GM21515 (cell line): ENCODE measurements around the gene CCNC.

ENCODE experiments used
- ATAC-seq: cut with Tn5 transposase; IDR thresholded peaks from one replicate; pipeline ENCODE4 v1.9.1; 2021; ENCODE audit not compliant: unreplicated experiment

Gene CCNC

GRCh38 chr6:99550046-99550748, 18.3 kb downstream of the CCNC start:
- ATAC-seq = no peak

GRCh38 chr6:99548706-99549105, 19.8 kb downstream of the CCNC start:
- ATAC-seq = no peak

DNA sequence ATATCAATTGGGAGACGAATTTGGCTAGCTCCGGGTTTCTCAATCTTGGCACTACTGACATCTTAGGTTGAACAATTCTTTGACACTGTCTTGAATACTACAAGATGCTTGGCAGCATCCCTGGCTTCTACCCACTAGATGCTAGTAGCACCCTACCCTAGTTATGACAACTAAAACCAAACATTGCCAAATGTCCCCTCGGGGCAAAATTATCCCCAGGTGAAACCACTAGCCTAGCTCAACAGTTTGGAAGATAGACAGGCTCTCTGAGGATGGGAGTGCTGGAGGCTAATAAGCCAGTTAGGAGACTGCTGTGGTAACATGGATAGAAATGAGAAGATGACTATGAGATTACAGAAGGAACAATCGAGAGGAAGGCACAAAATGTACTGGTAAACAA, 20.9 kb downstream of the CCNC start:
- ATAC-seq = no peak

DNA sequence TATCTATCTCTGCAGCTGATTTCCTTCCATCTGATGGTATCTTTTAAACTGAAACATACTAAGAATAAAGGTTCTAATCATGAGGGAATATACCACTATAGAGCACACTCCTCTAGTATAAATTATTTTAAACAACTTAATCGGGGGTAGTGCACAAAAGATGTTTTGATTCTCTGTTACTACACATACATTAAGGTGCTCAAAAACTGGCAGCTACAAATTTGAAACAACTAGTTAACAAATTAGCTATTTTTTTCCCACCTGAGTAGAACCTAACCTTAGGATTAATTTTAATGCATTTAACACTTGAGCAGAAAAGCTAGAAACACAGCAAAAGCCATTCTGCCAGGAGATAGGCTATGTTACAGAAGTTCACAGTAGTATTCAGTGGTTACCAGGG, 23.0 kb downstream of the CCNC start:
- ATAC-seq = no peak

DNA sequence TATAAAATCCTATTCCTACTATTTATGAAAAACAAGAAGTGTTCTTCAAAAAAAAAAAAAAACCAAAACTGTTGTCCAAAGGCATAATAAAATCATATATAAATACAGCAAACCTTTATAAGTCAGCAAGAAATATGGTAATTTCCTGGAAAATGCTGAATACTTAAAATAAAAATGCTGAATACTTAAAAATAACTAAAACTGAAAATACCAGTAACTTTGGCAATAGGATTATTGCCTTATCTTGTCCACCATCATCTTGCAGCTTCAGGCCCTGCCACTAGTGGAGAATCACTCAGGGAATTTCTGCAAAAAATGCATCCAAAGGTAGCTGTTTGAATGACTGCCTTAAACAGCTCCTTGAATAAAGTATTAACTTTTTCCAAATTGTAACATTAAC, 24.5 kb downstream of the CCNC start:
- no peak for ATAC-seq

GRCh38 chr6:99530627-99531026, 37.8 kb downstream of the CCNC start:
- no peak for ATAC-seq

GRCh38 chr6:99522531-99522930, 45.9 kb downstream of the CCNC start:
- ATAC-seq = no peak

- ATAC-seq = peak; percentile 22
These were observed 46.8 kb downstream of the CCNC start for GRCh38 chr6:99521633-99522151.

DNA sequence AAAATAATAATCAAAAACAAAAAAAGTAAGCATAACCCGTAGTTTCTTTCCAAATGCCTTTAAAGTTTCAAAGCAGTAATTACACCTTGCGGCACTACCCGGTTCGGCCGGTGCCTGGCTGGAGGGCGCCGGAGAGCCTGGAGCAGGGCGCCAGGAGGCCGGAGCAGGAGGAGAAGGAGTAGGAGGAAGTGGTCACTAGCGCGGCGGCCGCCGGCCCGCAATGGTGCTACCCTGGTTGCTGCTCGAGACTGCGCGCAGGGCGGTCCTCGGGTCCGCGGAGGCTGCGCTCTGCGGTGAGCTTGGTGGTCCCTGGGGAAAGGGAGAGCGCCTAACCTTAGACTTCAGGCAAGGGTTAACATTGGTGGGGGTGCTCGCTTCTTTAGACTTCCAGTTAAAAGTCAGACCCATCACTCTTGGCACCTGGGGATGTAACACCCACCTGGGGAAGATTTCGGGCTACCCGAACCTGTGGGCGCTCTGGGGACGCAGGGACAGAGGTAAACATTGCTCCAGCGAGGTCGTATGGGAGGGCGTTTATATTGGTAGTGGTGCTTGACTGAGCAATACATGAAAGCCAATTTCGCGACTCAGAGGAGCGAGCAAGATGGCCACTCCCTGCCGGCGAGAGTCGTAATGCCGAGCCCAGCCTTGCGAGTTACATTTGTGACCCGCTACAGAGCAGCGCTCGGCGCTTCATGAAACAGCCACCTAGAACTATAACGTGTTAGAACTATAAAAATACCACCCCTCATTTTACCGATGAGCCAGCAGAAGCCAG, 47.4 kb downstream of the CCNC start:
- peak; percentile 97 for ATAC-seq

DNA sequence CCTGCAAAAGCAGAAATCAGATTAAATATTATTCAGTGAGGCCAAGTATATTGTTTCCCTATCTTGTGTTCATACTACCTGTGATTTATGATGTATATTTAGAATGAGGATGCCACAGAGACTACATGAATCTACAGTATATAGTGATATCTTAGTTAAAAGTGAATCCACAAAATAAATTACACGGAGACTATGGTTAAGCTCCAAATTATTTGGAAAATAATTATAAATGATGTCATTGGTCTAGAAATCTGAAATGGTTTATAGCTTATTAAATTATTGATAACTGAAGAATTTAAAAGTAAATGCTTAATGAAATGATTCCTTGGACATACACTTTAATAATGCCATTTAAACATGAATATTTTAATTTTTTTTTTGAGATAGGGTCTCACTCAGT, 49.0 kb downstream of the CCNC start:
- no peak for ATAC-seq

GRCh38 chr6:99514089-99514488, 54.4 kb downstream of the CCNC start:
- ATAC-seq = no peak

- ATAC-seq = no peak
These were observed 56.4 kb downstream of the CCNC start for GRCh38 chr6:99512033-99512432.

DNA sequence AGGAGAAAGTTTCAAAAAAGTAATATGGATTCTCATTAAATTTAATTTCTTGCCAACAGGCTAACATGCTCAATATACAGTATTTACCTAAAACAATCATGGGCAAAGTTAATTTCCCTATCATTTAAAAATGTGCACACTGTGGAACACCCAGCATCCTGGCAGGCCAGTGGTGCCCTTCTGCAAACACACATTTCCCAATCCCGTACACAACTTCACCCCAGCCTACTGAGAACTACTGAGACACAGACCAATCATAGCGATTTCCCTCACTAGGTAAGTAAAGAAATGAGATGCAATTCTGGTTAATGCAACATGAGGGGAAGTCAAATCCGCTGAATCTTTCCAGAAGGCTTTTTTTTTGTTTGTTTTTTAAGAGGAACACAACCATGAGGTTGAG, 60.8 kb downstream of the CCNC start:
- ATAC-seq = no peak

DNA sequence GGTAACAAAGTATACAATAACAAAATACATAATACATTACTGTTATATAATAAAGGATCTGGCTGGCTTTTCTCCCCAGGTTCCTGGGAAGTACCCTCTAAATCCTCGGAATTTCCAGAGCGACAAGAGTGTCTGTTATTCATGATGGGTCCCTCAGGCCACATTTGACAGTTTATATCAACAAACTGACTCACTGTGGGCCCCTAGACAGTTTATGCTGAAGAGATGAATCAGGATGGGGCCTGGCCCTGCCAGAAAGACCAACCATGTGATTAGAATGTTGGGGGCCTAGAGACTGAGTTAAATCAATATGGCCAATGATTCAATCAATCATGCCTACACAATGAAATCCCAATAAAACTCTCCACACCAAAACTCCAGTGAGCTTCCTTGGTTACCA, 66.7 kb downstream of the CCNC start:
- no peak for ATAC-seq

DNA sequence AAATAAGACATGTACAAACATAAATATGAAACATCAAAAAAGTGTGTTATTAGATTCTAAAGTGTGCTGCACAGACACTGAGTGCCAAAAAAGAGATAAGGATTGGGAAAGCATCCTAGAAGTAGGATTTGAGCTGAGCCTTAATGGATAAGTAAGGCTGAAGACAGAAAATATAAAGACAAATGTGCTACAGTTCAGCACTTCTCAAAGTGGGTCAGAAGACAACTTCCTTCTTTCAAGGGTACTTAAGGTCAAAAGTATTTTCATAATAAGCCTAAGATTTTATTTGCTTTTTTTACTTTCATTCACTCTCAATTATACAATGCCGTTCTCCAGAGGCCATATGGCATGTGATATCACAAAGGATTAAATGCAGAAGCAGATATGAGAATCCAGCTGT, 70.0 kb downstream of the CCNC start:
- no peak for ATAC-seq

- no peak for ATAC-seq
These were observed 73.0 kb downstream of the CCNC start for GRCh38 chr6:99495466-99495865.
